Neural cell (in vitro differentiated cells): Measurements from ENCODE around the gene FHOD3.

Experiments
- CTCF ChIP-seq: fragments of 450-650 bp; IDR thresholded peaks from 2 replicates; pipeline ENCODE4 v1.5.1; 2014; ENCODE audit warnings: antibody characterized with exemption, mild to moderate bottlenecking, moderate library complexity; ENCODE audit not compliant: poor library complexity, severe bottlenecking
- EP300 ChIP-seq: fragments of 450-650 bp; conservative IDR thresholded peaks from 2 replicates; pipeline ENCODE4 v1.6.1; 2014; ENCODE audit warnings: antibody characterized with exemption, mild to moderate bottlenecking, moderate library complexity; ENCODE audit not compliant: poor library complexity, severe bottlenecking
- EZH2 ChIP-seq: fragments of 200-600, 300-800 bp; shearing (Covaris generic), sonication (generic); IDR thresholded peaks from 2 replicates; pipeline ENCODE4 v1.6.1; 2014; ENCODE audit warnings: antibody characterized with exemption, low read length, borderline replicate concordance, mild to moderate bottlenecking; ENCODE audit not compliant: insufficient read depth, poor library complexity, severe bottlenecking
- MXI1 ChIP-seq: fragments of 450-650 bp; conservative IDR thresholded peaks from 2 replicates; pipeline ENCODE4 v1.6.1; 2014; ENCODE audit warnings: antibody characterized with exemption, mild to moderate bottlenecking; ENCODE audit not compliant: poor library complexity, severe bottlenecking
- POLR2AphosphoS5 ChIP-seq: IDR thresholded peaks from 2 replicates; pipeline ENCODE4 v1.6.1; 2012
- RAD21 ChIP-seq: fragments of 450-650 bp; conservative IDR thresholded peaks from 2 replicates; pipeline ENCODE4 v1.6.1; 2014; ENCODE audit warnings: antibody characterized with exemption, mild to moderate bottlenecking, moderate library complexity
- REST ChIP-seq: IDR thresholded peaks from 2 replicates; pipeline ENCODE4 v1.6.1; 2012; ENCODE audit warnings: borderline replicate concordance
- SMC3 ChIP-seq: fragments of 450-650 bp; conservative IDR thresholded peaks from 2 replicates; pipeline ENCODE4 v1.6.1; 2014; ENCODE audit warnings: antibody characterized with exemption, mild to moderate bottlenecking, moderate library complexity; ENCODE audit not compliant: poor library complexity
- TAF1 ChIP-seq: IDR thresholded peaks from 2 replicates; pipeline ENCODE4 v1.6.1; 2012; ENCODE audit warnings: low read depth

GRCh38 chr18:36450264-36450663 lies 152.8 kb downstream of the FHOD3 start:
- TF ChIP-seq CTCF (no peak), POLR2AphosphoS5 (no peak), TAF1 (no peak), EP300 (no peak), EZH2 (no peak), REST (no peak), SMC3 (no peak), RAD21 (no peak), MXI1 (no peak)
